ENCODE data around the gene PCNP. TPM values are rescaled to one million over a fixed set of nuclear protein-coding genes. Genes with fewer than 3 reads are reported as not detected.
A peak's percentile ranks its signal among the peaks of the same experiment; 100 is the strongest.

PCNP gene
- total and polyA plus RNA-seq, 9 donors: 104 to 237 (median 164) TPM

DNA sequence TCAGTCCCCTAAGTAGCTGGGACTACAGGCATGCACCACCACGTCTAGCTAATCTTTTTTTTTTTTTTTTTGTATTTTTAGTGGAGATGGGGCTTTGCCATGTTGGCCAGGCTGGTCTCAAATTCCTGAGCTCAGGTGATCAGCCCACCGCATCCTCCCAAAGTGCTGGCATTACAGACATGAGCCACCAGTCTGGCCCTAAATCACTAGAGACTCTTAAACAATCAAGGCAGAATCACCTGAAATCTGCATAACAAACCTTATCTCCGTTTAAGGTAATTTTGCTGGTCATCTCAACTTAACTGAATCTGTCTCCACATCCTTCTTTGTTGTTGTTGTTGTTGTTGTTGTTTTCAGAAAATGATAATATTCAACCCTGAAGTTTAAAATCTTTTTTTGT, 17.9 kb upstream of the PCNP start:
- no peak for DNase-seq
- 57 to 58% (median 58%) methylated on average over 3 of the region's 3 CpGs for WGBS, 3 donors
- TF ChIP-seq POLR2A (IDR thresholded peaks at IDR 0.05) (no peak), EP300 (IDR thresholded peaks at IDR 0.05) (no peak)
- TF ChIP-seq, protein P1, sequence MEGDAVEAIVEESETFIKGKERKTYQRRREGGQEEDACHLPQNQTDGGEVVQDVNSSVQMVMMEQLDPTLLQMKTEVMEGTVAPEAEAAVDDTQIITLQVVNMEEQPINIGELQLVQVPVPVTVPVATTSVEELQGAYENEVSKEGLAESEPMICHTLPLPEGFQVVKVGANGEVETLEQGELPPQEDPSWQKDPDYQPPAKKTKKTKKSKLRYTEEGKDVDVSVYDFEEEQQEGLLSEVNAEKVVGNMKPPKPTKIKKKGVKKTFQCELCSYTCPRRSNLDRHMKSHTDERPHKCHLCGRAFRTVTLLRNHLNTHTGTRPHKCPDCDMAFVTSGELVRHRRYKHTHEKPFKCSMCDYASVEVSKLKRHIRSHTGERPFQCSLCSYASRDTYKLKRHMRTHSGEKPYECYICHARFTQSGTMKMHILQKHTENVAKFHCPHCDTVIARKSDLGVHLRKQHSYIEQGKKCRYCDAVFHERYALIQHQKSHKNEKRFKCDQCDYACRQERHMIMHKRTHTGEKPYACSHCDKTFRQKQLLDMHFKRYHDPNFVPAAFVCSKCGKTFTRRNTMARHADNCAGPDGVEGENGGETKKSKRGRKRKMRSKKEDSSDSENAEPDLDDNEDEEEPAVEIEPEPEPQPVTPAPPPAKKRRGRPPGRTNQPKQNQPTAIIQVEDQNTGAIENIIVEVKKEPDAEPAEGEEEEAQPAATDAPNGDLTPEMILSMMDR (IDR thresholded peaks at IDR 0.05): no peak
- Histone ChIP-seq H3K9me3 (no peaks in the 10 kb centered on the region), H3K27ac (no peak overlapping the region), H3K4me3 (no peak overlapping the region), H3K4me1 (ENCODE audit: insufficient read depth) (no peaks in the 10 kb centered on the region), H3K27me3 (no peaks in the 10 kb centered on the region), H3K36me3 (no peaks in the 10 kb centered on the region)
- intact Hi-C loops (cut with DNase I): no loop called here

DNA sequence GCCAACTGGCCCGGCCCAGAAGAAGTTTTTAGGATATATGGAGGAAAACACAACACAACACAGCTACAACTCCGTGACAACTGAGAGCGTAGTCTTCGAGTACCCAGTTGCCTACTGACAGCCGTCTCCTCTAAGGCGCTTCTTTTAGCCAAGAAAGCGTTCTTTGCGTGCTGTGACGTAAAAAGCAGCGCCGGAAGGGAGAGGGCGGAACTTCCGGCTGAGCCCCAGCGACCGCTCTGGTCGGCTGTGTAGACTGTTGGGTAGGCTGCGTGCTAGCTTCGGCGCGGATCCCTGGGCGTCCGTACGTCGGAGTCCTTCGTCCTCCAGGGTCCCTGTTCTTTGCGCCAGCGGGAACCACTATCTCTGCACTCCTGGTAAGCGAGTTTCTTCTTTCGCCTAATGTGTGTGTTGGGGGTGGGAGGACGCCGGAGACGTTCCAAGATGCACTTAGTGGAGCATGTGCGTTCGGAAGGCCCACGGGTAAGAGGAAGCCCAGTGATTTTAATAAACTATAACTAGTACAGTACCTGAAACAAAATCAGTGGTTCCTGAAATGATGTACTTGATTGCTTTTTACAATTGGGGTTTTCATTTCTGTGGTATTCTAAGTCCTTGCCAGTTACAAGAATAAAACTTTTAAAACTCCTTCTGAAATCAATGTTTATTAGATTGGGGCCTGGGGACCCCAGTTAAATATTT, 12.2 kb upstream of the PCNP start, which contains the start of gene TRMT10C:
TRMT10C (plus strand) TSS at position 239 of the 699 bp plus-strand sequence. CDS start 2,914 bp downstream, outside the sequence.
- peak within 1 kb of the TSS; percentile 59 to 84 for H3K27ac ChIP-seq
- DNase-seq: peak; percentile 85 to 93 (median 90)
- WGBS, 3 donors: 0% methylated on average over 35 of the region's 35 CpGs
- peak; percentile 64 for TF ChIP-seq POLR2A (IDR thresholded peaks at IDR 0.05)
- TF ChIP-seq, protein P1 (IDR thresholded peaks at IDR 0.05): no peak
- no peaks in the 10 kb centered on the region for H3K9me3 ChIP-seq
- intact Hi-C loops (cut with DNase I): no loop called here
- peaks cover 6% of the 10 kb centered on the region for H3K4me1 ChIP-seq (ENCODE audit: insufficient read depth)
- H3K4me3 ChIP-seq: peak within 1 kb of the TSS; percentile 61
- no peaks in the 10 kb centered on the region for H3K27me3 ChIP-seq
- no peaks in the 10 kb centered on the region for H3K36me3 ChIP-seq

- intact Hi-C loops (cut with DNase I): no loop called here
- TF ChIP-seq POLR2A (IDR thresholded peaks at IDR 0.05) (no peak), EP300 (IDR thresholded peaks at IDR 0.05) (no peak)
- TF ChIP-seq, protein P1 (IDR thresholded peaks at IDR 0.05): no peak
- WGBS, 3 donors: 88 to 94% (median 89%) methylated on average over 6 of the region's 6 CpGs
Measured at GRCh38 chr3:101567528-101568317, 6.3 kb upstream of the PCNP start.

DNA sequence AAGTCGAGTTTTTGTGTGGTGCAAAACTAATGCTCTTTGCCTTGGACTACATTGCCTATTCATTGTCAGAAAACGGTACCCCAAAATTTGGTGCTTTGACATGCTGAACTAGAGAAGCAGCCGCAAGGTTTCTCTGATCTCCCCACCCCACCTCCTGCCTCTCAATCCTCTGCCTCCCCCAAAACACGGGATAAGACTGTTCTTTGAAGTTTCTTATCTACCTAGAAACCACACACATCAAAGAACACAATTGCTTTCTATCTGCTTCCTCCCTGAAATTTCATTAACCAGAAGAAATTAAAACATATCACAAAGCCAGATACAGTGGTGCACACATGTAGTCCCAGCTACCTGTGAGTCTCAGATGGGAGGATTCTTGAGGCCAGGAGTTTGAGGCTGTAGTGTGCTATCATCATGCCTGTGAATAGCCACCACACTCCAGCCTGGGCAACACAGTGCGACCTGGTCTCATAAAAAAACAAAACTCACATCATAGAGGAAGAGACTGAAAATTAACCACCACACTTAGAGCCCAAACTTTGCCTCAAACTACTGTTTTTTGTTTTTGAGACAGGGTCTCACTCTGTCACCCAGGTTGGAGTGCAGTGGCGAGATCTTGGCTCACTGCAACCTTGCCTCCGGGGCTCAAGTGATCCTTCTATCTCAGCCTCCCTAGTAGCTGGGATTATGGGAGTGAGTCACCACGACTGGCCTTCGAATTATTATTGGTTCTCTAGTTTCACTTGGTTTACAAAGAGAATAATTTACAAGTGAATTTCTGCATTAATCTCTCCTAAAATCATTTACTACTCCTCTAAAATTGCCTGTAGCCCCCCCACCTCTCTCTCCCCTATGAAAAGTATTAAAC, 2.7 kb upstream of the PCNP start:
- no peaks in the 10 kb centered on the region for H3K27me3 ChIP-seq
- H3K9me3 ChIP-seq: no peaks in the 10 kb centered on the region
- intact Hi-C loops (cut with DNase I): loop anchor here in 2 of 4 donors (5.0 to 10.0 kb wide), 2 partner anchors 104 to 116 kb away; partner anchors contain the start of genes RPL24 (in 1 of the 2) and ZBTB11 (in 1 of the 2)
- H3K4me1 ChIP-seq (ENCODE audit: insufficient read depth): peaks cover 1% of the 10 kb centered on the region
- no peaks in the 10 kb centered on the region for H3K36me3 ChIP-seq
- no peak overlapping the region for H3K27ac ChIP-seq
- 61 to 77% (median 62%) methylated on average over 9 of the region's 9 CpGs for WGBS, 3 donors
- no peak overlapping the region for H3K4me3 ChIP-seq
- TF ChIP-seq EP300 (IDR thresholded peaks at IDR 0.05) (no peak), POLR2A (IDR thresholded peaks at IDR 0.05) (no peak)
- TF ChIP-seq, protein P1 (IDR thresholded peaks at IDR 0.05): no peak
- DNase-seq: no peak

More at GRCh38 chr3:101567528-101568317, 6.3 kb upstream of the PCNP start:
- H3K36me3 ChIP-seq: no peaks in the 10 kb centered on the region
- no peaks in the 10 kb centered on the region for H3K9me3 ChIP-seq
- H3K4me3 ChIP-seq: no peak overlapping the region
- DNase-seq: no peak
- H3K27ac ChIP-seq: no peak overlapping the region
- no peaks in the 10 kb centered on the region for H3K27me3 ChIP-seq
- H3K4me1 ChIP-seq (ENCODE audit: insufficient read depth): peaks cover 2% of the 10 kb centered on the region

Measured in ovary (tissue), 9 donors.